GM19240 (cell line): ENCODE data around the gene PDZD7.
A peak's percentile ranks its signal among the peaks of the same experiment; 100 is the strongest.

ENCODE experiments used
- DNase-seq: peaks from one replicate; pipeline ENCODE4 v3.0.0; 2011; ENCODE audit warnings: low spot score; ENCODE audit not compliant: insufficient read length

The PDZD7 gene

DNA sequence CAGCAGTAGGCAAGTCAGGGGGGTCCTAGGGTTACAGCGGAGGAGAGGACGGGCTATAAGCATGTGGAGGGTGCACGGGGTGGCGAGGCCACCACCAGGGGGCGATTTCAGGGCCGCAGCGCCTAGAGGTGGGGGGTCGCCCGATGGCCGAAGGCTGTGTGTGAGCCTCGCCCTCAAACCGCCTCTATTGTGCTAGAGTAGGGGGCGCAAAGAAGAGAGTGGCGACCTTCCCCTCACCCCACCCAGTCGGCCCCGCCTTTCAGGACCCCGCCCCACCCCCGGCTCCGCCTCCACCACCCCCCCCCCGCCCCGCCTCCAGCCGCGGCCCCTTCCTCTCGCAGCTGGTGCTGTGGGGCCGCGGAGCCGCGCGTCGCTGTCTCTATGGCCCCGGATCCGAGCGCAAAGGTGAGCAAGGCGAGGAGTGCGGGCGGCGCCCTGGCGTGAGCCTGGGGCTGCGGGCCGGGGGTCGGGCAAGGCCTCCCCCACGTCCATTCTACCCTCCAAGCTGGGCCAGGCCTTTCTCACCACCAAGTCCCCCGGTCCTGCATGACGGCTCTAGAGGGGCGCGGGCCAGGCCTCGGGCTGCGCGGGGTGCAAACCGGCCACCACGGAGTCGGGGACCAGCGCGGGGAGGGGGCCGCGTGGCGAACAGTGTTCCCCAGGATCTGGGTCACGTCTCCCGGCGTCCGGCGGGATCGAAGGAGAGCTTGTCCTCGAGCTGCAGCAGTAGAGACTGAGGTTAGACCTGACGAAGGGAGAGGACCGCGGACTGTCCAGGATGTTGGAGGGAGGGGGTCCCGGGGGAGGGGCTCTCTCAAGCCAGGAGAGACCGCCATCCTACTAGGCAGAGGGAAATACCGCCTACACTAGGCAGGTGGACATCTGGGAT lies 61.5 kb downstream of the PDZD7 start, which contains the start of gene SEMA4G:
Gene SEMA4G (plus strand): TSS at position 318 of the 889 bp plus-strand sequence. CDS start 3,409 bp downstream, outside the sequence.
- DNase-seq, result peak; percentile 31

DNA sequence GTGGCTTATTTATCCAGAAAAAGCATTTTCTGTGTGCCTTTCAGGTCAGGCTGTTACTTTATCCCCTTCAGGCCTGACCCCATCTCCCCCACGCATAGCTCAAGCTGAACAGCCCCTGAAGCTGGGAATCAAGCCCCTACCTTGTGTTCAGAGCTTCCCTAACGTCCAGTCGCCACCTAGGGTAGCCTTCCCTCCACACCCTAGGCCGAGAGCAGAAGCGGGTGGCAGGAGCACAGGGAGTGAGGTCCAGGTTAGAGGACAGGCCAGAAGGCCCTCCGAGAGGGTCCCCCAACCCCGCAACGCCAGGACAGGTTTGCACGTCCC lies 62.1 kb downstream of the PDZD7 start:
- DNase-seq, result no peak

DNA sequence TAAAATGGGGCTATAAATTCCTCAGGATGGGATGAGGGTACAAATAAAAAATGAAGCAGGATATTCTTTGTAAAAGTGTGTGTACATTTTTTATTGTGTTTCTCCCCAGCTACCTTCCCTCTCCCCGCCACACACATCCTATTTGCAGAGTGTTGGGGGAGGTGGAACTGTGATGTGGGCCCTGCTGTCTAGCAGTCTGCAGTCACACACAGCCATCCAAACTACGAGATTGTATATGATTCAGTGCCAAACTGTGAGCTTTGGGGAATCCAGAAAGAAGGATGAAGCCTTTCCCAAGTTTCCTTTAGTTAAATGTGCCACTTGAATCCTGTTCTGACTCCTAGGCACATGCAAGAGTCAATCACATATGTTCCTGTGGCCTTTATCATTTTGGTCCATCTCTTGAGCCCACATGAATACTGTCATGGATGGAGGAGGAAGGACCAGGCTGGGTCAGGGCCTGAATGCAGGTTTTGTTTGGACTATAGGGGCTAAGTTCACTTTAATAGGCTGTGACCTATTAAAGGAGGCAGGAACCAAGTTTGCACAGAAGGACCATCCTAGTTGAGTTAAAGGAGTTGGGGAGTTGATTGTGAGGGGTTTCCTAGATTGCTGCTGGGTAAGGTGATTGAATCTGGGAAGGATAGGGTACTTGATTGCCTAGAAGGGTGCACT lies 62.7 kb downstream of the PDZD7 start:
- no peak for DNase-seq

DNA sequence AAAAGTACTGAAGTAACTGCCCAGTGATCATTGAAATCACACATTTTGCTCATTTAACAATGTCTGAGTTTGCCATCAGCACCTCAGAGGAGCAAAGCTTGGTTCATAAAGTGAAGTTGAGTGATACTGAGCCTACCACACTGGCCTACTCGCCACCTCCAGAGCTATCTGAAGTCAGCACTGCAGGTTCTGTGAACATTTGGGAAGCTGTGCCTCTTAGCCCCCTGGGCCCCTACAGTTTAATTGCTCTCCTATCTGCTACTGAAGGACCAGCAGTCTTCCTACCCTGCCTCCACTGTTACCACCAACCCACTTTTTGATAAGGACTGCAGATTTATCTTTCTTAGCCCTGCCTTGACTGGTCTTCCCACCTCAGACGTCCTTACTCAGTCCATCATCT lies 63.6 kb downstream of the PDZD7 start:
- DNase-seq, result no peak

DNA sequence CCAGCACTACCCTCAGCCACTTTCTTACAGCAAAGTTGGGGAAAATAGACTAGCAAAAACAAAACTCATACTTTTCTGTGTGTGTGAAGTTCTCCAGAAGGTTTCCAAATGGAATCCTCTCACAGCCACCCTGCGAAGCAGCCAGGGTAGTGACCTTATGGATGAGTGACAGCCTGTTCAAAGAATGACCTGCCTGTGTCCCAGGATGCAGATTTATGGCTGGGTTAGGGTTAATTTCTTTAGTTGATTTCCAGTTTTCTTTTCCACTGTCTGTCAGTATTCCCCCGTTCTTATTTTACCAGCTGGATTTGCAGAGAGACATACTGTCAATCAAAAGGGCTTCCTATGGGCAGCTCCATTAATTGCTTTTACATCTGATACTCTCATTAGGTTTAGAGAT lies 64.0 kb downstream of the PDZD7 start:
- DNase-seq, result no peak

DNA sequence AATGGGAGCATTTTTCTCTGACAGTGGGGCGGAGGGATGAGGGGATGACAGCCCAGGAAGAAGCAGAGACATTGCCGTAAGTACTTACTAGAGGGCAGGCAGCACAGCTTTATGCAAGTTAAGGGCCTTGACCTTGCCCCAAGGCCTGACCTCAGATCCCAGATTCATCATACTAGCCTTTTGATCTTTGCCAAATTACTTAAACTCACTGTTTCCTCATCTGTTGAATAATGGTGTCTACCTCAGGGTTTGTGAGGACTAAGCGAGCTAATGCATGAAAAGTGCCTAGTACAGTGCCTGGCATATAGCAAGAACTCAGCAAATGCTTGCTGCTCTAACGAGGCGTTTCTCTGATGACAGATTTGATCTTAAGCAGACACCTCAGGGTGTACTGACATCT lies 65.1 kb downstream of the PDZD7 start:
- no peak for DNase-seq

DNA sequence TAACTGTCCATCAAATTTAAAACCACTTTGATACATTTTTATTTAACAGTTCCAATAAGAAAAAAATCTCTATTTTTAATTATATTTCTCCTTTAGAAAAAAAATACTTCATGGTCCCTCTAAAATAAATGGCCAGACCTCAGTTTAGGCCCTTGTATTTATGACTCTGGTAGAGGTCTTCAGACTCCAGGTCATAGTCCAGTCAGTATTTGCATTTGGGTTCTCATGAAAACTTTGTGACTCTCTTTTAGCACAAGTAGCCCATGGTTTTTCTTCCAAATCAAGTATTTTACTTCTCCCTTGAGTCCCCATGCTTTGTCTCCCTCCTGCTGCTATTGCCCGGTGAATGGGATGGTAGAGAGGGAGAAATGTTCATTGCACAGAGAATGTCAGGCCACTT lies 67.1 kb downstream of the PDZD7 start:
- no peak for DNase-seq

DNA sequence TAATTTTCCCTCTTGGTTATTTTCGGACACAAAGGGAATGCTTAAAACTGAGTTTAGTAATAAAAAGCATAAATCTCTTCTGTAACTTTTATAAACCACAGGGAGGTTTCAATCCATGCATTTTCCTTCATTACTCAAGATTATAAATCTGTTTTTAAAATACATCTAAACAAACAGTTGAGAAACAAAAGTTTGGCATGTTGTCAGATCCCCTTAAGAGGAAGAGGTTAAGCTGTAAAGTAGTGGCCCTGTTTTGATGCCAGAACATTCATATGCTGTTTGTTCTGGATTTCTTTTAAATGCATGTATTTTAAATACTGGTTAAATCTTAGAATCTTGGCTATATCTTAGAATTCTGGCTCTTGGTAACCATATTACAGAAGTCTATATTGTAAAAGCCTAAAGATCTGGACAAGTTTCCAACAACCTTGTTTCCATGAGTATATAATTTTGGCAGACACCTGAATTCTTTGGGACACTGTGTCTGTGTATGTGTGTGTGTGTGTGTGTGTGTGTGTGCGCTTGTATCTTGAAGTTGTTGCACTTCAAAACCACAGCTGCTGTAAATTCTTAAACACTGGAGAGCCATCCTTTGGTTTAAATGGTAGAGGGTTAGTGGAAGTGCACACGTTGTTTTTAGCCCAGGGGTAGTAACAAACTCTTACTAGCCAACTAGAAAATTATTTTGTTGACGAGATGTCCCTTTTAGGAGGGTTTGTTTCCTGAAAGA lies 68.4 kb downstream of the PDZD7 start:
- DNase-seq, result no peak

DNA sequence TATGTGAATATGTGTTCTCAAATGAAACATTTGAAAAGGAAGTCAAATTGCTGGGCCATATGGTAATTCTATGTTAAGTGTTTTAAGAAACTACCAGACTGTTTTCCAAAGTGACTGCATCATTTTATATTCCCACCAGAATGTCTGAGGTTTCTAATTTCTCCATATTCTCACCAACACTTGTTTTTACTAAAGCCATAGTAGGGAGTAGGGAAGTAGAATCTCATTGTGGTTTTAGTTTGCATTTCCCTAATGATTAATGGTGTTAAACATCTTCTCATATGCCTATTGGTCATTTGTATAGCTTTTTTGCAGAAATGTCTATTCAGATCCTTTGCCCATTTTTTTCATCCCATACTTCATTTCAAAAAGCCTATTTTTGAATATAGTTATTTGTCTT lies 70.7 kb downstream of the PDZD7 start:
- DNase-seq, result no peak
